ENCODE results near the gene ABR. TPM values are rescaled to one million over a fixed set of nuclear protein-coding genes. Genes with fewer than 3 reads are reported as not detected.

The ABR gene
- total and polyA plus RNA-seq, 8 donors, result 59.0 to 187 (median 80.5) TPM

GRCh38 chr17:954431-955164, 225.2 kb downstream of the ABR start:
- Histone ChIP-seq H3K27me3 (peaks cover 0 to 16% of the 10 kb centered on the region in 2 donors), H3K4me3 (no peak overlapping the region), H3K27ac (peak overlapping the region; percentile 45 to 67), H3K9me3 (no peaks in the 10 kb centered on the region), H3K36me3 (no peaks in the 10 kb centered on the region), H3K4me1 (peaks cover 0 to 12% of the 10 kb centered on the region in 2 donors)
- DNase-seq (peak in 2 of 4 donors; percentile 60 to 78), ATAC-seq (peak; percentile 79)
- TF ChIP-seq CTCF (IDR thresholded peaks at IDR 0.05), result no peak
- intact Hi-C loops (cut with DNase I), result no loop called here

GRCh38 chr17:953767-954166, 226.0 kb downstream of the ABR start:
- DNase-seq (no peak), ATAC-seq (no peak)
- no peak for TF ChIP-seq CTCF (IDR thresholded peaks at IDR 0.05)
- Histone ChIP-seq H3K27me3 (peaks cover 0 to 16% of the 10 kb centered on the region in 2 donors), H3K9me3 (no peaks in the 10 kb centered on the region), H3K4me1 (peaks cover 0 to 12% of the 10 kb centered on the region in 2 donors), H3K27ac (peak overlapping the region in 1 of 2 donors; percentile 45), H3K36me3 (no peaks in the 10 kb centered on the region), H3K4me3 (no peak overlapping the region)
- intact Hi-C loops (cut with DNase I), result no loop called here

Small RNA genes within 50 kb of the gene (microRNA-seq; reads per million reads assigned to microRNA genes)
- gene MIR3183, result 0.14 to 0.17 reads per million in 2 donors

Other genes starting within 250 kb of the ABR start
- gene NXN, start 200.2 kb downstream of the ABR start, total RNA-seq, result 10 to 100 TPM; 33.8 to 55.4 TPM
- gene NXN, start 200.2 kb downstream of the ABR start, polyA plus RNA-seq (ENCODE audit: insufficient read length in 6 of 6), result 10 to 100 TPM; 50.3 to 59.1 (median 55.1) TPM
- 10 to 100 TPM; 10.6 to 11.6 TPM for gene TIMM22, start 182.9 kb downstream of the ABR start, total RNA-seq
- 10 to 100 TPM; 14.9 to 18.4 (median 15.5) TPM for gene TIMM22, start 182.9 kb downstream of the ABR start, polyA plus RNA-seq (ENCODE audit: insufficient read length in 6 of 6)
- gene BHLHA9, start 90.5 kb upstream of the ABR start, total RNA-seq, result not detected
- not detected for gene BHLHA9, start 90.5 kb upstream of the ABR start, polyA plus RNA-seq (ENCODE audit: insufficient read length in 6 of 6)
- not detected for gene TRARG1, start 99.7 kb upstream of the ABR start, total RNA-seq
- not detected for gene TRARG1, start 99.7 kb upstream of the ABR start, polyA plus RNA-seq (ENCODE audit: insufficient read length in 6 of 6)
- gene YWHAE, start 220.2 kb upstream of the ABR start, total RNA-seq, result 100 to 1,000 TPM; 437 to 455 TPM
- gene YWHAE, start 220.2 kb upstream of the ABR start, polyA plus RNA-seq (ENCODE audit: insufficient read length in 6 of 6), result 100 to 1,000 TPM; 685 to 933 (median 837) TPM